ENCODE measurements around the gene ANXA4. TPM values are rescaled to one million over a fixed set of nuclear protein-coding genes. Genes with fewer than 3 reads are reported as not detected.

Gene ANXA4
- total RNA-seq, 1 experiment from 2014 or later, result 183 TPM

DNA sequence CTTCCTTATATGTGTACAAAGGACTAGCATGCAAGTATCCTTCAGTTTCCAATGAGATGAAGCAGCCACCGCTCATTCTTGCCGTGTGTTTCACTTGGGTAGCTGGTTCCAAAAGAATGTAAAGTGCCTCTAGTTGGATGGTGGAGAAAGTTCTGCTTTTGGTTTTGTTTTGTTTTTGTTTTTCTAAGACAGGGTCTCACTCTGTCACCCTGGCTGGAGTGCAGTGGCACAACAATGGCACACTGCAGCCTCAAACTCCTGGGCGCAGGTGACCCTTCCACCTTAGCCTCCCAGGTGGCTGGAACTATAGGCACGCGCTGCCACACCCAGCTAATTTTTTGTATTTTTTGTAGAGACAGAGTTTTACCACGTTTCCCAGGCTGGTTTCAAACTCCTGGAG is 8.3 kb downstream of the ANXA4 start:
- Histone ChIP-seq H3K27ac (ENCODE audit: low read length) (no peak overlapping the region), H3K4me1 (ENCODE audit: control insufficient read depth, insufficient read depth, low read length) (peaks cover 18% of the 10 kb centered on the region), H3K4me3 (ENCODE audit: low read depth in 2 of 2, low read length in 2 of 2) (no peak overlapping the region), H3K36me3 (ENCODE audit: control insufficient read depth, insufficient read depth, low read length) (no peaks in the 10 kb centered on the region), H3K9me3 (ENCODE audit: control insufficient read depth, insufficient read depth, low read depth, low read length) (no peaks in the 10 kb centered on the region), H3K27me3 (ENCODE audit: control insufficient read depth, insufficient read depth, low read length) (no peaks in the 10 kb centered on the region)
- BruUV-seq (replicated peaks), result no TSS peak
- in situ Hi-C loops (cut with HindIII; ENCODE audit: low pct_unique_long_range_greater_than_20kb, low sequenced_read_pairs) (no loop called here), intact Hi-C loops (cut with micrococcal nuclease; ENCODE audit: unreplicated experiment) (no loop called here)
- CTCF ChIA-PET, result interaction anchor here (0.6 to 0.7 kb wide), 3 partner anchors 10 to 26 kb away, joined by 3 to 4 read pairs (median 3); no protein-coding TSS in a partner anchor
- ATAC-seq (no peak), DNase-seq (ENCODE audit: low read depth, low spot score) (no peak)
- POLR2A ChIA-PET, result interaction anchor here (0.6 kb wide), 1 partner anchor 429 kb away, joined by 3 read pairs; no protein-coding TSS in a partner anchor
- TF ChIP-seq POLR2AphosphoS5 (IDR thresholded peaks at IDR 0.05; ENCODE audit: low read depth, low read length) (no peak), SIN3A (IDR thresholded peaks at IDR 0.05; ENCODE audit: borderline replicate concordance, insufficient read depth, low read depth, low read length) (no peak), TCF7L2 (IDR thresholded peaks at IDR 0.05; ENCODE audit: low read depth, low read length) (no peak)
- TF ChIP-seq, protein P1, sequence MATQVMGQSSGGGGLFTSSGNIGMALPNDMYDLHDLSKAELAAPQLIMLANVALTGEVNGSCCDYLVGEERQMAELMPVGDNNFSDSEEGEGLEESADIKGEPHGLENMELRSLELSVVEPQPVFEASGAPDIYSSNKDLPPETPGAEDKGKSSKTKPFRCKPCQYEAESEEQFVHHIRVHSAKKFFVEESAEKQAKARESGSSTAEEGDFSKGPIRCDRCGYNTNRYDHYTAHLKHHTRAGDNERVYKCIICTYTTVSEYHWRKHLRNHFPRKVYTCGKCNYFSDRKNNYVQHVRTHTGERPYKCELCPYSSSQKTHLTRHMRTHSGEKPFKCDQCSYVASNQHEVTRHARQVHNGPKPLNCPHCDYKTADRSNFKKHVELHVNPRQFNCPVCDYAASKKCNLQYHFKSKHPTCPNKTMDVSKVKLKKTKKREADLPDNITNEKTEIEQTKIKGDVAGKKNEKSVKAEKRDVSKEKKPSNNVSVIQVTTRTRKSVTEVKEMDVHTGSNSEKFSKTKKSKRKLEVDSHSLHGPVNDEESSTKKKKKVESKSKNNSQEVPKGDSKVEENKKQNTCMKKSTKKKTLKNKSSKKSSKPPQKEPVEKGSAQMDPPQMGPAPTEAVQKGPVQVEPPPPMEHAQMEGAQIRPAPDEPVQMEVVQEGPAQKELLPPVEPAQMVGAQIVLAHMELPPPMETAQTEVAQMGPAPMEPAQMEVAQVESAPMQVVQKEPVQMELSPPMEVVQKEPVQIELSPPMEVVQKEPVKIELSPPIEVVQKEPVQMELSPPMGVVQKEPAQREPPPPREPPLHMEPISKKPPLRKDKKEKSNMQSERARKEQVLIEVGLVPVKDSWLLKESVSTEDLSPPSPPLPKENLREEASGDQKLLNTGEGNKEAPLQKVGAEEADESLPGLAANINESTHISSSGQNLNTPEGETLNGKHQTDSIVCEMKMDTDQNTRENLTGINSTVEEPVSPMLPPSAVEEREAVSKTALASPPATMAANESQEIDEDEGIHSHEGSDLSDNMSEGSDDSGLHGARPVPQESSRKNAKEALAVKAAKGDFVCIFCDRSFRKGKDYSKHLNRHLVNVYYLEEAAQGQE (IDR thresholded peaks at IDR 0.05; ENCODE audit: insufficient read depth in 1 of 2, low read depth in 2 of 2, low read length in 1 of 2), result no peak
- TF ChIP-seq, protein P2, sequence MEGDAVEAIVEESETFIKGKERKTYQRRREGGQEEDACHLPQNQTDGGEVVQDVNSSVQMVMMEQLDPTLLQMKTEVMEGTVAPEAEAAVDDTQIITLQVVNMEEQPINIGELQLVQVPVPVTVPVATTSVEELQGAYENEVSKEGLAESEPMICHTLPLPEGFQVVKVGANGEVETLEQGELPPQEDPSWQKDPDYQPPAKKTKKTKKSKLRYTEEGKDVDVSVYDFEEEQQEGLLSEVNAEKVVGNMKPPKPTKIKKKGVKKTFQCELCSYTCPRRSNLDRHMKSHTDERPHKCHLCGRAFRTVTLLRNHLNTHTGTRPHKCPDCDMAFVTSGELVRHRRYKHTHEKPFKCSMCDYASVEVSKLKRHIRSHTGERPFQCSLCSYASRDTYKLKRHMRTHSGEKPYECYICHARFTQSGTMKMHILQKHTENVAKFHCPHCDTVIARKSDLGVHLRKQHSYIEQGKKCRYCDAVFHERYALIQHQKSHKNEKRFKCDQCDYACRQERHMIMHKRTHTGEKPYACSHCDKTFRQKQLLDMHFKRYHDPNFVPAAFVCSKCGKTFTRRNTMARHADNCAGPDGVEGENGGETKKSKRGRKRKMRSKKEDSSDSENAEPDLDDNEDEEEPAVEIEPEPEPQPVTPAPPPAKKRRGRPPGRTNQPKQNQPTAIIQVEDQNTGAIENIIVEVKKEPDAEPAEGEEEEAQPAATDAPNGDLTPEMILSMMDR (IDR thresholded peaks at IDR 0.05), result no peak

DNA sequence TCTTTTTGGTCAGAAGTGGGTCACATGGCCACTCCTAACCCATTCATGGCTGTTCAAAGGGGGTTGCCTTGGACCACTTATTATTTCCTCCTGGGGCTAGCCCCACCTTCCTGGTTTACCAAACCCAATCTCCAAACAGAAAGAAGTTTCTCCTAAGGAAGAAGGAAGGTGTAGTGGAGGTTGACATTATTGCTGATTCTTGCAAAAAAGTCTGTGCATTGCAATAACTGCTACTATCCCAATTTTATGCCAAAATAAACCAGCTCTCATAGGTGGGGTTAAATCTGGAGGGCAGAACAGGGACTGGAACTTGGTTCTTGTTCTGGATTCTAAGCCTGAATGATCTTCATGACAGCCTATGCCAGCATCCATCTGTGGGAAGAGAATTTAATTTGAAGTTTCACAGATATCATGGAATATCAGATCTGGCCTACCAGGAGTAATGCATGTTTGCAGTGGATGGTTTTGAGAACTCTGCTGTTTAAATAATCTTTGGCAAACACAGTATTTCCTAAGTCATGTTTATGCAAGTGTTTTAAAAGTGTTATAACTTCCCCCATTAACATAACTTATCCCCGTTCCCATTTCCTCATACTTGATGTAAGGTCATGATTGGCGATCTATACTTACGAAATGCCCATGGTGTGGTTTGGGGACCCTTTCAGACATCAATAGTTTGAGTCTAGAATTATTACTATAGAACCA is 11.9 kb downstream of the ANXA4 start:
- ChIA-PET POLR2A (no interaction called here), CTCF (no interaction called here)
- H3K27ac ChIP-seq (ENCODE audit: low read length), result no peak overlapping the region
- ATAC-seq, result no peak
- H3K27me3 ChIP-seq (ENCODE audit: control insufficient read depth, insufficient read depth, low read length), result no peaks in the 10 kb centered on the region
- peaks cover 27% of the 10 kb centered on the region for H3K4me1 ChIP-seq (ENCODE audit: control insufficient read depth, insufficient read depth, low read length)
- intact Hi-C loops (cut with micrococcal nuclease; ENCODE audit: unreplicated experiment), result no loop called here
- in situ Hi-C loops (cut with HindIII; ENCODE audit: low pct_unique_long_range_greater_than_20kb, low sequenced_read_pairs), result no loop called here
- BruUV-seq (replicated peaks), result no TSS peak
- TF ChIP-seq, protein P1 (IDR thresholded peaks at IDR 0.05; ENCODE audit: insufficient read depth in 1 of 2, low read depth in 2 of 2, low read length in 1 of 2), result no peak
- TF ChIP-seq, protein P2 (IDR thresholded peaks at IDR 0.05), result no peak
- no peak for TF ChIP-seq SIN3A (IDR thresholded peaks at IDR 0.05; ENCODE audit: borderline replicate concordance, insufficient read depth, low read depth, low read length)
- TF ChIP-seq TCF7L2 (IDR thresholded peaks at IDR 0.05; ENCODE audit: low read depth, low read length), result no peak
- TF ChIP-seq POLR2AphosphoS5 (IDR thresholded peaks at IDR 0.05; ENCODE audit: low read depth, low read length), result no peak
- H3K4me3 ChIP-seq (ENCODE audit: low read depth in 2 of 2, low read length in 2 of 2), result no peak overlapping the region
- no peaks in the 10 kb centered on the region for H3K36me3 ChIP-seq (ENCODE audit: control insufficient read depth, insufficient read depth, low read length)
- no peaks in the 10 kb centered on the region for H3K9me3 ChIP-seq (ENCODE audit: control insufficient read depth, insufficient read depth, low read depth, low read length)
- no peak for DNase-seq (ENCODE audit: low read depth, low spot score)

Measured in Panc1 (cell line).